H7 (cell line): ENCODE measurements around the gene PSENEN. TPM values are rescaled to one million over a fixed set of nuclear protein-coding genes. Genes with fewer than 3 reads are reported as not detected.
"Not testable (repeated sequence)": the region's sequence is repeated elsewhere in the genome, so short reads cannot be mapped to it uniquely, and the experiment has no call there.

Source experiments
- DNase-seq: peaks from one replicate; pipeline ENCODE4 v3.0.0; 2012
- H3K27me3 ChIP-seq: 2 replicates; pipeline ENCODE4 v1.6.0; 2011; ENCODE audit warnings: mild to moderate bottlenecking, low read length; ENCODE audit not compliant: control insufficient read depth, insufficient read depth
- H3K36me3 ChIP-seq: replicated peaks from 2 replicates; pipeline ENCODE4 v1.5.1; 2011; ENCODE audit warnings: low read length; ENCODE audit not compliant: control insufficient read depth, insufficient read depth
- H3K4me3 ChIP-seq: 2 replicates; pipeline ENCODE4 v1.5.1; 2011; ENCODE audit warnings: low read depth, mild to moderate bottlenecking, control low read depth, low read length, moderate library complexity; ENCODE audit not compliant: insufficient read depth
- total RNA-seq: library from RNA; depleted of rRNA; stranded (reverse); fragments of >200 nt; shearing (Covaris generic); gene quantifications from 2 replicates; pipeline ENCODE4 v1.2.3, GENCODE V29; 2014

Gene PSENEN
- total RNA-seq, 1 experiment from 2014 or later = 58.6 TPM

DNA sequence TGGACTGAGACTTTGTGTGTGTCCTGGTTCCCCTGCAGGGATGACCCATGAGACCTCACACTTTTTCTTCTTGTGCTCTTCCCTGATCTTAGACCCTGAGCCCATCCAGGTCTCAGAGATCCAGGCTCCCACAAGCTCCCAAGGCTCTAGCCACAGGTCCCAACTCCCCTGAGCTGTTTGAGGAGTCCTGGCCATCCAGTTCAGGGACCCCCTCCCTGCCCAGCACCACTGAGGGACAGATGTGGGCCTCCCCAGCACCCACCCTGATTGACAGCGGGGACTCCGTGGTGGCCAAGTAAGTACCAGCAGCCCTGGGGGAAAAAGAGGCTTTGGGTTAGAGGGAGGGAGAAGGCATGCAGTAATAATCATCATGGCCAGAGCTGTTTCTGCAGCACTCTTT is 14.2 kb downstream of the PSENEN start:
- no peak overlapping the region for H3K4me3 ChIP-seq
- H3K27me3 ChIP-seq = peaks cover 13% of the 10 kb centered on the region
- DNase-seq = no peak
- peaks cover 12% of the 10 kb centered on the region for H3K36me3 ChIP-seq

DNA sequence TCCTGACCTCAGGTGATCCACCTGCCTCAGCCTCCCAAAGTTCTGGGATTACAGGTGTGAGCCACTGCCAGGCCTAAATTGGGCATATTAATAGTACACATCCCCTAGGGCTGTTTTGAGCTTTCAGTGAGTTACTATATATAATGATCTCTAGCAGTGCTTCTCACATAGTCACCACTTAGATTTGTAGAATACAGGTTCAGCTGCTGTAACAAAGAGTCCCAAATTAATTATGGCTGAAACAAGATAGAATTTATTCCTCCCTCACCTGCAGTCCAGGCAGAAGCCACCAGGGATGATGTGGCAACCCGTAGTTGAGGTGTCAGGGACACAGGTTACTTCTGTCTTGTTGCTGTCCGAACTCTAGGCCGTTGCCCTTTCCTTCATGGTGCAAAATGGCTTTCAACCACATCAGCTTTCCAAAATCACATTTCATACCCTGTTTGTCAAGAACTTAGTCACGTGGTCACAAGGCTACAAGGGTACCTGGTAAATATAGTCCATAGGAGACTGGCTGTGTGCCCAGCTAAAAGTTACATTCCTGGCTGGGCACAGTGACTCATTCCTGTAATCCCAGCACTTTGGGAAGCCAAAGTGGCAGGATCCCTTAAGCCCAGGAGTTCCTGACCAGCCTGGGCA is 15.4 kb downstream of the PSENEN start:
- DNase-seq = no peak
- Histone ChIP-seq H3K36me3 (peaks cover 12% of the 10 kb centered on the region), H3K4me3 (no peak overlapping the region), H3K27me3 (peaks cover 6% of the 10 kb centered on the region)

GRCh38 chr19:35764432-35765315 is 19.2 kb downstream of the PSENEN start:
- H3K27me3 ChIP-seq = no peaks in the 10 kb centered on the region
- no peak for DNase-seq
- no peak overlapping the region for H3K4me3 ChIP-seq
- peaks cover 12% of the 10 kb centered on the region for H3K36me3 ChIP-seq

DNA sequence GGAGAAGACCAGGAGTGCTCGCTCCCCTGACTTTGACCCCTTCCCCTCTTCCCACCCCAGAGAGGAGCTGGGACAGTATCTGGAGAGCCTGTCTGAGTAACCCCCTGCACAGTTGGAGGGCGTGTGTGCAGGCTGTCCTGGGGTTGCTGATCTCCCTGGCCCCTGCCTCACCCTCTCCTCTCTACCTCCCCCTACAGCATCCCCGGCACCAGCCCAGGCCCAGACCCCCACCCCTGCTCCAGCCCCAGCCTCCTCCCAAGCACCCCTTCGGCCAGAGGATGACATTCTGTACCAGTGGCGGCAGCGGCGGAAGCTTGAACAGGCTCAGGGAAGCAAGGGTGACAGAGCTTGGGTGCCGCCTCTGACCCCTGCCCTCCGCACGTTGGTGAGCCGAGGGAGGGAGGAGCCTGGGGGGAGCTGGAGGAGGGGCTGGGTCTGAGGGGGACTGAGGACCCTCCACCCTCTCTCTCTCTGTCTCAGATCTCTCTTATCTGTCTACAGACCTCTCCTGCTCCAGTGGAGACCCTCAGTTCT is 21.2 kb downstream of the PSENEN start:
- DNase-seq = peak; percentile 60

DNA sequence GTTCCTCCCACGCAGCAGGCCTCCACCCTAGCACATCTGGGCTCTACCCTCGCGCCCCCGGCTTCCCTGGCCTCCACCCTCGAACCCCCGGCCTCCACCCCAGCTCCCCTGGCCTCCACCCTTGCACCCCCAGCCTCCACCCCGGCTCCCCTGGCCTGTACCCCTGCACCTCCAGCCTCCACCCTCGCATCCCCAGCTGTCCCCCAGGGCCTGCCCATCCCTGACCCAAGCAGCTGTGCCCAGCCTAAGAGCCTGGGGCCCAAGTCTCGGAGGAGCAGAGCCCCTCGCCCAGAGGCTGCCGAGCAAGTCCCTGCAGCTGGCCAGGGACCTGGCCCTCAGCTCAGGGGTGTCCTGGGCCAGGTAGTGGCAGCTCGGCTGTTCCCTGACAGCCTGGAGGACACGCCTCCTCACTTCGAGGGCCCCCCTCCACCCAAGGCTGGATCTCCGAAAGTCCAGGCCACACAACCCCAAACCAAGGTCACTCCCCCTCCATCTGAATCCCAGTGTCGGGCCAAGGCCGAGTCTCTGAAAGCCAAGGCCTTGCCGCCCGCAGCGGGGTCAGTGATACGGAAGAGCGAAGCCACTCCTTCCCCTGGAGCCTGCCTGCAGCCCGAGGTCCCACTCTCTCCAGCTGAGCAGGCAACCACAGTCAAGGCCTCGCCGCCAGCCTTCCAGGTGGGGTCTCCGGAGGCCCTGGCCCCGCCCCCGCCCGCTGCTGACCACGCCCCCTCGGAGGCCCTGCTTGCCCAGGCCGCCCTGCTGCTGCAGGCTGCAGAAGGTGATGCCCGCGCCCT is 22.0 kb downstream of the PSENEN start:
- H3K36me3 ChIP-seq = peaks cover 5% of the 10 kb centered on the region
- DNase-seq = peak; percentile 99
- no peak overlapping the region for H3K4me3 ChIP-seq
- H3K27me3 ChIP-seq = no peaks in the 10 kb centered on the region

More for the DNA sequence above, 21.2 kb downstream of the PSENEN start:
- no peak overlapping the region for H3K4me3 ChIP-seq
- peaks cover 12% of the 10 kb centered on the region for H3K36me3 ChIP-seq
- no peaks in the 10 kb centered on the region for H3K27me3 ChIP-seq

- DNase-seq = no peak
- Histone ChIP-seq H3K36me3 (peaks cover 4% of the 10 kb centered on the region), H3K4me3 (no peak overlapping the region), H3K27me3 (no peaks in the 10 kb centered on the region)
Observed at GRCh38 chr19:35768082-35768421, 22.6 kb downstream of the PSENEN start.

- not testable (repeated sequence) for H3K36me3 ChIP-seq, H3K4me3 ChIP-seq, DNase-seq
- peaks cover 12% of the 10 kb centered on the region for H3K27me3 ChIP-seq
Observed at GRCh38 chr19:35772362-35772761, 26.9 kb downstream of the PSENEN start.

GRCh38 chr19:35773020-35773806 is 27.8 kb downstream of the PSENEN start:
- Histone ChIP-seq H3K36me3 (no peaks in the 10 kb centered on the region; the same call in 1 of the 2 replicates), H3K27me3 (peaks cover 17% of the 10 kb centered on the region), H3K4me3 (no peak overlapping the region)
- no peak for DNase-seq

DNA sequence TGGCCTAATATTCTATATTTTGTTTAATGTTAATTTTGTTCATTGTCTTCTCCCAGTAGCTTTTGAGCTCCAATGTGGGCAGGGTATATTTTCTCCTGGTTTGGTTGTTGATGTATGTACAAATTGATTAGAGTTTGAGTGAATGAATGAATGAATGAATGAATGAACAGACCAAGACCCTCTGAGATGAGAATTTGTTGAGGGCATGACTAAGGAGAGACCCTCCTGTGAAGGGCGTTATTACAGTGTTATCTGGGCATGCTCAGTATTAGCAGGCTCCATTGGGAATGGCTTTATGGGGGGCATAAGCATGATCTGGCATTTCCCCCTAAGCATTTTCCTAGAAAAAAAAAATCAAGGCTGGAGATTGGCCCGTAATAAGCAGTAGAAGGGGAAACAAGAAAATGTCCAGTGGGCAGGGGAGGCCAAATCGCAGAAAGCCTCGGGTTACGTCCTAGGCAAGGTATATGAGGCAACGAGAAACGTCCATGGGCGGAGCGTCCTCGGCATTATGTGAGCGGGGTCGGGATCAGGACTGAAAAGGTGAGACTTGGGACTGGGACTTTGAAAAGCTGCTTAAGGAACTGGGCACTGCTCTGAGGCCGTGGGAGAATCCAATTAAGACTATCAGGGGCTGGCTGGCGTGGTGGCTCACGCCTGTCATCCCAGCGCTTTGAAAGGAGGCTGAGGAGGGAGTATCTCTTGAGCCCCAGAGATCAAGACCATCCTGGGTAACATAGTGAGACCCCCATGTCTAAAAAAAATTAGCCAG is 29.0 kb downstream of the PSENEN start:
- Histone ChIP-seq H3K4me3 (no peak overlapping the region), H3K36me3 (no peaks in the 10 kb centered on the region), H3K27me3 (peaks cover 17% of the 10 kb centered on the region)
- no peak for DNase-seq

DNA sequence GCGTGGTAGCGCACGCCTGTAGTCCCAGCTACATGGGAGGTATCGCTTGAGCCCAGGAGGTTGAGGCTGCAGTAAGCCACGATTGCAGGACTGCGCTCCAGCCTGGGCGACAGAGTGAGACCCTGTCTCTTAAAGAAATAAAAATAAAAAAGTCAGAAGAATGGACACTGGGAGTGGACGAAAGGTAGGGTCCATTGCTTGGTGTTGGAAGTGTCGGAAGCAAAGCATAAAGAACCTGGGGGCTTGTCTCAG is 29.5 kb downstream of the PSENEN start:
- Histone ChIP-seq H3K36me3 (no peaks in the 10 kb centered on the region), H3K4me3 (no peak overlapping the region), H3K27me3 (peaks cover 17% of the 10 kb centered on the region)
- DNase-seq = no peak

DNA sequence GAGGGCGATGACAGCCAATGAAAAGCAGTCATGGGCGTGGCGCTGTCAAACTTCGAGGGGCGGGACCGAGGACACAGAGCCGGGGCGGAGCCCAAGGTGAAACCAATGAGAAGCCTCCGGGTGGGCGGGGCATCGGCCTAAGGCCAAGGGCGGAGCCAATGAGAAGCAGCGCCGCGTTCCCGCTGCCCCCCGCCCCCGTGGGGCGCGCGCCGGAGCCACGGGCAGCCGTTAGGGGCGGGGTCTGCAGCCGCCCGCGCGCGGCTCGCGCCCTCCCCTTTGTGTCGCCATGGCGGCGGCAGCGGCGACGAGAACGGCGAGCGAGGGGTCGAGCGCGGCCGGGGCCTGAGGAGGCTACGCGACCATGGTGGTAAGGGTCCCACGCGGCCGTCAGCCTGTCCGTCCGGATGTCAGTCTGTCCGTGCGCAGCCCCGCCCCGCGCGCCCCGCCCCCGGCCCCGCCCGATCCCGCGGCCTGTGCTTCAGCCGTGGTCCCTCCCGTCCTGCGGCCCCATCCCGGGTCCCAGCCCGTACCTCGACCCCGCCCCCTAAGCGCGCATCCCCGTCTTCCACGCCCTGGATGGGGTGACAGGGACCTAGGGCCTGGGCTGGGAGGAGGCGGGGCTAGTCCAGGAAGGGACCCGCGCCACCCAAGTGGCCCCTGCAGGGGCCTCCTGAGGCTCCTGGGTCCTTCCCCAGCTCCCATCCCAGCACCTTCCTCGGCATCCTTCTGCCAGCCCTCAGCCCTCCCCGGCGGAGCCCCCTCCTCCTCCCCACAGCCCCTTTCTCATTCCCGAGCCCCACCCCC is 30.0 kb downstream of the PSENEN start, which contains the start of gene ARHGAP33:
TSS of gene ARHGAP33 (plus strand) at position 267 of the 804 bp plus-strand sequence. CDS start at position 362, 95 bp downstream.
- peaks cover 17% of the 10 kb centered on the region for H3K27me3 ChIP-seq
- peak within 1 kb of the TSS; percentile 64 for H3K4me3 ChIP-seq
- DNase-seq = peak; percentile 99
- no peaks in the 10 kb centered on the region for H3K36me3 ChIP-seq

GRCh38 chr19:35776102-35776788 is 30.8 kb downstream of the PSENEN start:
- Histone ChIP-seq H3K4me3 (peak overlapping the region; percentile 64), H3K36me3 (no peaks in the 10 kb centered on the region), H3K27me3 (peaks cover 17% of the 10 kb centered on the region)
- DNase-seq = no peak
